Mesenteric fat pad (tissue), 1 donor: Measurements from ENCODE around the gene FCHSD2. TPM values are rescaled to one million over a fixed set of nuclear protein-coding genes. Genes with fewer than 3 reads are reported as not detected.

Experiments
- DNase-seq: peaks from one replicate; pipeline ENCODE4 v3.0.0-alpha.2; 2020; ENCODE audit warnings: low spot score
- total RNA-seq: library from RNA; stranded (reverse); fragmentation: NEBNext Ultra II Directional; extraction: Animal tissue kit (Norgen Biotek cat#: 25700); gene quantifications from one replicate; pipeline ENCODE4 v1.2.1, GENCODE V29; 2021
- donor health status: DM: yes; HTN: yes; CAD: no.

Gene FCHSD2
- total RNA-seq, 1 donor from 2014 or later: 54.9 TPM

GRCh38 chr11:72972496-72973128 is 169.5 kb downstream of the FCHSD2 start:
- DNase-seq: no peak

DNA sequence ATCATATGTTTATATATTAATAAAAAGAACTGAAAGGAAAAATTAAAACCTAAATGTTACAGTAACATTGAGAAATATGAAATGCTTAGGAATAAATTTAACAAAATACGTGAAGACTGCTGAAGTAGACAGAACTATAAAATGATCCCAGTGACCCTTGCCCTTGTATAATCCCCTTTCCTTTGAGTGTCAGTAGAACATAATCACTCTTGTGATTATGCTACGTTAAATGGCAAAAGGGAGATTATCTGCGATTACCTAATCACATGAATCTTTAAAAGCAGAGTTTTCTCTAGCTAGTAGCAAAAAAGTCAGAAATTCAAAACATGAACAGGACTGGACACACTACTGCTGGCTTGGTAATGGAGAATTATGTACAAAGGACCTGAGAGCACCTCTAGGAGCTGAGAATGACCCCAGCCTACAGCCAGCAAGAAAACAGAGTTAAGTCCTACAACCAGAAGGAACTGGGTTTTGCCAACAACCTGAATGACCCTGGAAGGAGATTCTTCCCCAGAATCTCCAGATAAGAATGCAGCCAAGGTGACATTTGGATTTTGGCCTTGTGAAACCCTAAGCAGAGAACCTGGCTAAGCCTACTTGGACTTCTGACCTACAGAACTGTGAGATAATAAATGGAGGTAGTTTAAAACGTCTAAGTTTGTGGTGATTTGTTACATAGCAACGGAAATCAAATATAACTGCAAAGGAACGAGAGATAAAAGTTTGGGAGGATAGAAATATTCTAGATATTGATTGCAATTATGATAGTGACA is 170.7 kb downstream of the FCHSD2 start:
- DNase-seq: no peak

DNA sequence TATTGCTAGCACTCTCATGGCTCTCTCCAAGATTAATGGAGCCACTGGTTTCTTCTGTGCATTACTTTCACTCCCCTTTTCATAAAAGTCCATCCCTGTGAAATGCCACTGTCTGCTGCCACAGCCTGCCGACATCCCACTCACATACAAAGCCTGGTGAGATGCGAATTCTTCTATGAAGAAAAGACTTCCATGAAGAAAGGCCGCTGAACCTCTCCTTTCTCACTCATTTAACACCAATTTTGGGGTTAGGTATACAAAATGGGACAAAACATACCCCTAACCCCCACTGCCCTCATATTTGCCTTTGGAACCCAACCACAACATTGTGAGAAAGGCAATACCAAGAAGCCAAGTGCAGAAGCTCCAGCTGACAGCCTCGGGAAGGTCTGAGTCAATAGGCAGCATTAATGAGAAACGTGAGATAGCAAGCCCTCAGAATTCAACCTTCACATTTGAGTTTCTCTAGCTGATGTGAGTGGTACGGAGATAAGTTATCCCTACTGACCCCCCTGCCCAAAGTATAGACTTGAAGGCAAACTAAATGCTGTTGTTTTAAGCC is 171.5 kb downstream of the FCHSD2 start:
- no peak for DNase-seq

- no peak for DNase-seq
Observed at GRCh38 chr11:72969894-72970335, 172.2 kb downstream of the FCHSD2 start.

- DNase-seq: no peak
Observed at GRCh38 chr11:72968390-72968789, 173.7 kb downstream of the FCHSD2 start.

- no peak for DNase-seq
Observed at GRCh38 chr11:72965672-72966071, 176.4 kb downstream of the FCHSD2 start.

GRCh38 chr11:72962717-72963116 is 179.4 kb downstream of the FCHSD2 start:
- DNase-seq: no peak

GRCh38 chr11:72962084-72962483 is 180.0 kb downstream of the FCHSD2 start:
- DNase-seq: no peak

GRCh38 chr11:72959998-72960731 is 182.0 kb downstream of the FCHSD2 start:
- no peak for DNase-seq

DNA sequence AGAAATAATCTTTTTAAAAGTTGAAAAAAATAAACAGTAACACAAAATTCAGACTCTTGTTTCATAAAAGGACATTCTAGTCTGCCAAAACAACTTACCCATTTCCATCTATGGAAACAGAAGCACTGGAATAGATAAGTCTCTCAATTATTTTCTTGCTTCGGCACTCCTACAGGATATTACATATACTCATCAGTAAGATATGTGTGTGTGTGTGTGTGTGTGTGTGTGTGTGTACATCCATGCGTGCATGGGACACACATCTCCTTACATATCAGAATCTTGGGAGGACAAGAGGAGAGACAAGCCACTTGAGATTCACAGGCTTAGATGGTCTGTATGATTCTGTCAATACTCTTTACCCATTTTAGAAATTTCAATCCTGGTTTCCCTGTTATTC is 183.3 kb downstream of the FCHSD2 start:
- no peak for DNase-seq

GRCh38 chr11:72955466-72955865 is 186.7 kb downstream of the FCHSD2 start:
- no peak for DNase-seq

GRCh38 chr11:72954860-72955259 is 187.3 kb downstream of the FCHSD2 start:
- DNase-seq: no peak

DNA sequence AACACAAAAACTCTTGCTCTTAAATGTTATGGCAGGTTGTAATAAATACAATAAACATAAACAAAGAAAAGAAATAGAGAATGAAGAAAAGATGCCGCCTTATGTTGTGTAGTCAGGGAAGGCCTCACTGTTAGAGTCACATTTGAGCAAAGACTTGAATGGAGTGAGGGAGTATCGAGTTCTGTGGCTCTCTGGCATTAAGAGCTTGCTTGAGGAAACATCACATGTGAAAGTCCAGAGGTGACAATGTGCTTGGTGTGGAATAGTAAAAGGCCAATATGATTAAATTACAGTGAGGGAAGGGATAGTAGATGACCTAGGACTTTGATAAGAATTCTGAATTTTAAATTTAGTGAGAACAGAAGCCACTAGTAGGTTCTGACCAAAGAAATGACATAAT is 188.5 kb downstream of the FCHSD2 start:
- DNase-seq: no peak

DNA sequence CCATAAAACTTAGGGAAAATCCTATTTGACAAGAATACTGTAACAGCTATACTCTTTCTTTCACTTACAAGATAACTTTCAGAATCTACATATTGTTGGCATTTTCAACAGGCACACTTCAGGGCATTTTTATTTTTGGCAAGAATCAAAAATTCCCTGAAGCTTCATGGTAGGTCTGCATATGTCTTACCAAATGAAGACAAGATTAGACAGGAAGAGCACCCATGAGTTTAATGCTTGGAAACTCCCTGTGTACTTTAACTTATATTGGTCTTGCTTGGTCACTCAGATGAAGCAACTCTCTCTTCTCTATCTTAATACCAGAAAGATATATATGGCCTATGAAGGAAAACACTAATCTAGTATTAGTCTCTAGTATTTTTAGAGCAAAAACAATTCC is 190.2 kb downstream of the FCHSD2 start:
- no peak for DNase-seq

- no peak for DNase-seq
Observed at GRCh38 chr11:72951193-72951592, 190.9 kb downstream of the FCHSD2 start.

GRCh38 chr11:72950685-72951084 is 191.4 kb downstream of the FCHSD2 start:
- DNase-seq: no peak

DNA sequence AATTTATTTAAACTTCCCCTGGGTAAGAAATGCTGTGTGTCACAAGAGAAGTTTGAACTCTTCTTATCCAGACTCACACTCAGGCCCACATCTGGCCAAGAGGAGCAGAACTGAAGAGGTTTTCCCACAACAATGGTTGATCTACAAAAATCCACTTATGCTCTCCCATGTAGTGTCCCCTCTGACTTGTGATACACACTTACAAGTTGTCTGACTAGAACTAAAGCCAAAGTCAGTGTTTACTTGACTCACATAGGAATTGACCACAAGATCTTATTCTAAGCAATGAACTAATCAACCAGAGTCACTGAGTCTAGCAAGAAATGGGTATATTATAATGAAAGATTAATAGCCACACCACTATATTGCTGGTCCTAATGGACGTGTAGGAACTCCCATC is 194.9 kb downstream of the FCHSD2 start:
- no peak for DNase-seq

- DNase-seq: no peak
Observed at GRCh38 chr11:72943664-72944063, 198.5 kb downstream of the FCHSD2 start.

DNA sequence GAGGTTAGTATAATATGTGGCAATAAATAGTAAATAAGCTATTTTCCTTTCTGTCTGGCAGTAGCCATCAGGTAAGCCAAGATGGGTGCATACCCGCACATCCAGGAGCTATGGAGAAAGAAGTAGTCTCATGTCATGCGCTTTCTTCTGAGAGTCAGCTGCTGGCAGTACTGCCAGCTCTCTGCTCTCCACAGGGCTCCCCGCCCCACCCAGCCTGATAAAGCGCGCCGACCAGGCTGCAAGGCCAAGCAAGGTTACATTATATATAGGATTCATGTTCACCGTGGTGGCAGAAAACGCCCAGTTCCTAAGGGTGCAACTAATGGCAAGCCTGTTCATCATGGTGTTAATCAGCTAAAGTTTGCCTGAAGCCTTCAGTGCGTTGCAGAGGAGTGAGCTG is 201.7 kb downstream of the FCHSD2 start:
- no peak for DNase-seq

GRCh38 chr11:72939031-72939430 is 203.1 kb downstream of the FCHSD2 start:
- no peak for DNase-seq

DNA sequence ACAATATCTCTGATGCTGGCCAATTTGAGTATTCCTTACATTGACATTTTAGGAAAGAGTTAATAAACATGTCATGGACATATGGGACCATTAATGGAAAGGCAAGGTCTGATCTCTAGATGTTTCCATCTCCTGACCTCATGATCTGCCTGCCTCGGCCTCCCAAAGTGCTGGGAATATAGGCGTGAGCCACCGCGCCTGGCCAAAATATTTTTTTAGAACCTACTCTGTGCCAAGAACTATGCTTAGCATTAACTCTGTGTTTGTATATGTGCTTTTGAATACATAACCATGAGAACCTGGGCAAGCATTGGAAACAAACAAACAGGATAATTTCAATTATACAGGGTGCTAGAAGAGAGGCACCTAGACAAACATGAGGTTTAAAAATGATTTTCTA is 204.7 kb downstream of the FCHSD2 start:
- no peak for DNase-seq

DNA sequence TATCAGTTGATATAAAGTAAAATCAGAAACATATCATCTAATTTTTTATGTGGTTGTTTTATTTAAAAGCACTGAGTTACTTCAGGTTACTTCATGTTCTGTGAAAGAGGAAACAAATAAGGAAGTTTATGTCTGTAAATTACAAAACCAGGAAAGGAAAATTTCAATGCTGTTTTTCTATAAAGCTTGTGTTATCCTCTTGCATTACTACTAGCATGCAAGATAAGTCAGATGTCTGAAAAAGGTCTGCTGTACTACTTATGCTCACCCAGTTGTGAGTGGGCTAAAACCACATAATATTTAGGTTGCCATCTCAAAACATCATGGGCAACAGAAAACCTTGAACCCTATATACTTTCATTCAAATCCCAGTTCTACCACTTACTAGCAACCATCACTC is 206.4 kb downstream of the FCHSD2 start:
- DNase-seq: no peak
